HCT116 (cell line): ENCODE results near the gene RCC1. TPM values are rescaled to one million over a fixed set of nuclear protein-coding genes. Genes with fewer than 3 reads are reported as not detected.

Source experiments
- ATAC-seq: fragments of 200-7000 bp; cut with Tn5 transposase; 2 replicates; pipeline ENCODE4 v1.9.1; 2020; ENCODE audit warnings: mild to moderate bottlenecking, moderate library complexity
- BruUV-seq: library from RNA; stranded (reverse); fragments of 400-500 nt; replicated peaks from 2 replicates; lab custom pipeline; 2021; lab: Mats Ljungman, UMichigan
- CTCF ChIA-PET: fragments of 300-600 bp; sonication (Branson Sonifier 250); formaldehyde crosslinking; loops from one replicate; lab custom pipeline; 2021; ENCODE audit warnings: antibody characterized with exemption; lab: Charles Lee
- POLR2A ChIA-PET: fragments of 300-600, 350-600 bp; sonication (Branson Sonifier 250); formaldehyde crosslinking; loops from one replicate; lab custom pipeline; 2021; ENCODE audit warnings: antibody characterized with exemption; lab: Charles Lee
- RAD21 ChIA-PET, 2 experiments: fragments of 300-600 bp; sonication (Branson Sonifier 250); formaldehyde crosslinking; loops; one replicate each; lab custom pipeline; 2023; ENCODE audit warnings: low total read pairs in 2 of 2; ENCODE audit not compliant: uncharacterized antibody in 2 of 2, unreplicated experiment in 2 of 2, low non-redundant PET in 1 of 2; lab: Charles Lee
- DNase-seq: peaks from one replicate; pipeline ENCODE4 v3.0.0-alpha.2; 2010; ENCODE audit warnings: low read depth, low spot score
- H2AFZ ChIP-seq: fragments of 200-600 bp; shearing (Covaris generic), sonication (generic); 2 replicates; pipeline ENCODE4 v1.6.1; 2017; ENCODE audit warnings: low read depth, mixed run types, mixed read lengths, antibody characterized with exemption, low read length; ENCODE audit not compliant: poor library complexity, severe bottlenecking
- H3K27ac ChIP-seq: 2 replicates; pipeline ENCODE4 v1.5.1; 2012; ENCODE audit warnings: low read depth, low read length
- H3K27me3 ChIP-seq: fragments of 200-600 bp; sonication (generic); 2 replicates; pipeline ENCODE4 v1.6.1; 2016; ENCODE audit warnings: mixed run types, low read length, mixed read lengths; ENCODE audit not compliant: insufficient read depth
- H3K36me3 ChIP-seq, 2 experiments: fragments of 200-500 bp in 1 of 2; fragments of 200-600 bp in 1 of 2; sonication (Bioruptor generic) in 1 of 2; sonication (generic) in 1 of 2; 2 replicates each; pipeline versions ENCODE4 v1.5.1 to v1.6.1; 2014 to 2016; ENCODE audit warnings: low read length in 2 of 2, inconsistent platforms in 1 of 2, mixed read lengths in 1 of 2, mixed run types in 1 of 2; ENCODE audit not compliant: insufficient read depth in 2 of 2, control insufficient read depth in 1 of 2
- H3K4me1 ChIP-seq, 2 experiments: fragments of 200-600 bp in 1 of 2; sonication (generic) in 1 of 2; 2 replicates each; pipeline versions ENCODE4 v1.5.1 to v1.6.1; 2012 to 2017; ENCODE audit warnings: low read length in 2 of 2, inconsistent platforms in 1 of 2, mild to moderate bottlenecking in 1 of 2, mixed read lengths in 1 of 2, mixed run types in 1 of 2, moderate library complexity in 1 of 2; ENCODE audit not compliant: insufficient read depth in 2 of 2, control insufficient read depth in 1 of 2
- H3K4me2 ChIP-seq: fragments of 200-600 bp; sonication (generic); 2 replicates; pipeline ENCODE4 v1.6.1; 2017; ENCODE audit warnings: mixed run types, low read length, mixed read lengths
- H3K4me3 ChIP-seq, 2 experiments: fragments of 200-600 bp in 1 of 2; sonication (generic) in 1 of 2; replicated peaks in 1 of 2; 2 replicates each; pipeline ENCODE4 v1.5.1; 2011 to 2016; ENCODE audit warnings: low read length in 2 of 2, control low read depth in 1 of 2, low read depth in 1 of 2, mild to moderate bottlenecking in 1 of 2, mixed read lengths in 1 of 2, mixed run types in 1 of 2
- H3K79me2 ChIP-seq: fragments of 200-600 bp; sonication (generic); 2 replicates; pipeline ENCODE4 v1.6.1; 2017; ENCODE audit warnings: mild to moderate bottlenecking, mixed run types, low read length, moderate library complexity, mixed read lengths; ENCODE audit not compliant: insufficient read depth
- H3K9ac ChIP-seq: fragments of 200-600 bp; sonication (generic); 2 replicates; pipeline ENCODE4 v1.6.1; 2016; ENCODE audit warnings: low read length, mixed read lengths
- H3K9me2 ChIP-seq: fragments of 200-600 bp; sonication (generic), shearing (Covaris generic); 2 replicates; pipeline ENCODE4 v1.6.1; 2017; ENCODE audit warnings: mixed run types, mild to moderate bottlenecking, moderate library complexity; ENCODE audit not compliant: insufficient read depth
- H3K9me3 ChIP-seq, 2 experiments: fragments of 200-500 bp in 1 of 2; fragments of 200-600 bp in 1 of 2; sonication (Bioruptor generic) in 1 of 2; sonication (generic) in 1 of 2; 2 replicates each; pipeline ENCODE4 v1.6.1; 2014 to 2017; ENCODE audit warnings: low read length in 2 of 2, mixed read lengths in 2 of 2, inconsistent platforms in 1 of 2, low read depth in 1 of 2, mild to moderate bottlenecking in 1 of 2, mixed run types in 1 of 2, moderate library complexity in 1 of 2; ENCODE audit not compliant: control insufficient read depth in 1 of 2, insufficient read depth in 1 of 2
- H4K20me1 ChIP-seq: fragments of 200-600 bp; sonication (generic), shearing (Covaris generic); 2 replicates; pipeline ENCODE4 v1.6.1; 2017; ENCODE audit warnings: mixed run types, mild to moderate bottlenecking, moderate library complexity; ENCODE audit not compliant: insufficient read depth
- ATF3 ChIP-seq: IDR thresholded peaks from 2 replicates; pipeline ENCODE4 v1.6.1; 2012
- CBX3 ChIP-seq: IDR thresholded peaks from 2 replicates; pipeline ENCODE4 v1.6.1; 2012; ENCODE audit warnings: low read depth
- CEBPB ChIP-seq: IDR thresholded peaks from 2 replicates; pipeline ENCODE4 v1.6.1; 2012; ENCODE audit warnings: low read depth
- EGR1 ChIP-seq: IDR thresholded peaks from 2 replicates; pipeline ENCODE4 v1.6.1; 2012; ENCODE audit warnings: low read depth
- ELF1 ChIP-seq: IDR thresholded peaks from 2 replicates; pipeline ENCODE4 v1.6.1; 2012; ENCODE audit warnings: low read depth, borderline replicate concordance
- EZH2 ChIP-seq: fragments of 200-600 bp; sonication (generic); IDR thresholded peaks from 2 replicates; pipeline ENCODE4 v1.6.1; 2017; ENCODE audit warnings: antibody characterized with exemption, mixed run types
- EZH2phosphoT487 ChIP-seq: fragments of 200-600 bp; IDR thresholded peaks from 2 replicates; pipeline ENCODE4 v1.6.1; 2018; ENCODE audit warnings: antibody characterized with exemption, borderline replicate concordance
- FOSL1 ChIP-seq: IDR thresholded peaks from 2 replicates; pipeline ENCODE4 v1.6.1; 2012; ENCODE audit warnings: low read depth
- MAX ChIP-seq: IDR thresholded peaks from 2 replicates; pipeline ENCODE4 v1.6.1; 2012
- POLR2A ChIP-seq: IDR thresholded peaks from 2 replicates; pipeline ENCODE4 v1.7.0; 2011; ENCODE audit warnings: borderline replicate concordance; ENCODE audit not compliant: insufficient read depth, insufficient read length; ENCODE audit errors: extremely low read depth
- POLR2AphosphoS5 ChIP-seq: IDR thresholded peaks from 2 replicates; pipeline ENCODE4 v1.6.1; 2011; ENCODE audit warnings: mild to moderate bottlenecking, low read depth, low read length, moderate library complexity
- RAD21 ChIP-seq: IDR thresholded peaks from 2 replicates; pipeline ENCODE4 v1.6.1; 2012; ENCODE audit warnings: low read depth, mild to moderate bottlenecking
- SIN3A ChIP-seq: IDR thresholded peaks from 2 replicates; pipeline ENCODE4 v1.6.1; 2012; ENCODE audit warnings: low read depth
- SP1 ChIP-seq: IDR thresholded peaks from 2 replicates; pipeline ENCODE4 v1.6.1; 2012; ENCODE audit warnings: low read depth
- SRF ChIP-seq: IDR thresholded peaks from 2 replicates; pipeline ENCODE4 v1.6.1; 2012; ENCODE audit warnings: low read depth
- TCF7L2 ChIP-seq: IDR thresholded peaks from 2 replicates; pipeline ENCODE4 v1.7.0; 2011; ENCODE audit warnings: borderline replicate concordance, inconsistent platforms; ENCODE audit not compliant: insufficient read depth, insufficient read length; ENCODE audit errors: extremely low read depth
- YY1 ChIP-seq: IDR thresholded peaks from 2 replicates; pipeline ENCODE4 v1.6.1; 2011; ENCODE audit warnings: low read length, low read depth, moderate library complexity, mild to moderate bottlenecking; ENCODE audit not compliant: insufficient replicate concordance; ENCODE audit errors: extremely low read depth
- ZBTB33 ChIP-seq: IDR thresholded peaks from 2 replicates; pipeline ENCODE4 v1.6.1; 2011; ENCODE audit warnings: mild to moderate bottlenecking, low read length, moderate library complexity; ENCODE audit not compliant: insufficient replicate concordance; ENCODE audit errors: extremely low read depth
- intact Hi-C: fragments of 100-400 bp; cut with micrococcal nuclease; formaldehyde crosslinking; loops from 2 replicates; pipeline ENCODE4 v1.10.0; 2022
- total RNA-seq: library from RNA; stranded (reverse); gene quantifications from one replicate; pipeline ENCODE4 v1.2.1, GENCODE V29; 2021; ENCODE audit not compliant: unreplicated experiment
- TF ChIP-seq, protein P1 (sequence below): IDR thresholded peaks from 2 replicates; pipeline ENCODE4 v1.6.1; 2012; ENCODE audit warnings: low read depth

RCC1 gene
- total RNA-seq, 1 experiment from 2014 or later = 124 TPM

DNA sequence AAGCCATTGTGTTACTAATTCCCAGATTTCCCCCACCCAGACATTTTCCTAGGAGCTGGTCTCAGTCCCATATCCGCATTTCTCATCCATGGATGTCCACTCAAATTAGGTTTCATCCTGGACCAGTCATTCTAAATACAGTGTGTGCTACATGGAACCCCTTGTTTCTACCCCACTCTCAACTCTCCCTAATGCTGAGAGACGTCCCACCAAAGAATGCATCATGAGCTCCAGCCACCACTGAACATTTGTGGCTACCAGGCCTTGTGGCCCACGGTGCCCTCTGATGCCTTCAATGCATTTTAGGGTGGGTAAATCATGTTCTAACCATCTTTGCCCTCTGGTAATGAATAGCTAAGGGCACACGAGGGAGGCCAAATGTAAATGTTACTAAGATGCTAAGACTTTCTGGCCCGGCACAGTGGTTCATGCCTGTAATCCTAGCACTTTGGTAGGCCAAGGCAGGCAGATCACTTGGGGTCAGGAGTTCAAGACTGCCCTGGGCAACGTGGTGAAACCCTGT is 72.9 kb downstream of the RCC1 start:
- BruUV-seq = no TSS peak
- Histone ChIP-seq H3K9ac (peak overlapping the region; percentile 96; the same call in 1 of the 2 replicates), H3K9me2 (no peaks in the 10 kb centered on the region), H3K4me1 (peaks cover 9 to 29% of the 10 kb centered on the region in 2 experiments; a peak in 3 of 4 replicates), H3K27me3 (no peaks in the 10 kb centered on the region), H3K27ac (peak overlapping the region; percentile 93), H3K4me2 (no peak overlapping the region), H3K9me3 (no peaks in the 10 kb centered on the region), H2AFZ (no peak overlapping the region), H3K4me3 (no peak overlapping the region), H3K36me3 (peaks cover 21 to 40% of the 10 kb centered on the region in 2 experiments; a peak in 3 of 4 replicates), H3K79me2 (peaks cover 32% of the 10 kb centered on the region), H4K20me1 (peaks cover 29% of the 10 kb centered on the region; the same call in 1 of the 2 replicates)
- intact Hi-C loops = no loop called here
- POLR2A ChIA-PET = interaction anchor here (0.6 to 2.1 kb wide), 9 partner anchors 10 to 356 kb away, joined by 3 to 6 read pairs (median 3); partner anchors contain the start of genes TAF12 and TRNAU1AP
- RAD21 ChIA-PET = no interaction called here
- no peak for TF ChIP-seq EZH2
- TF ChIP-seq, protein P1, sequence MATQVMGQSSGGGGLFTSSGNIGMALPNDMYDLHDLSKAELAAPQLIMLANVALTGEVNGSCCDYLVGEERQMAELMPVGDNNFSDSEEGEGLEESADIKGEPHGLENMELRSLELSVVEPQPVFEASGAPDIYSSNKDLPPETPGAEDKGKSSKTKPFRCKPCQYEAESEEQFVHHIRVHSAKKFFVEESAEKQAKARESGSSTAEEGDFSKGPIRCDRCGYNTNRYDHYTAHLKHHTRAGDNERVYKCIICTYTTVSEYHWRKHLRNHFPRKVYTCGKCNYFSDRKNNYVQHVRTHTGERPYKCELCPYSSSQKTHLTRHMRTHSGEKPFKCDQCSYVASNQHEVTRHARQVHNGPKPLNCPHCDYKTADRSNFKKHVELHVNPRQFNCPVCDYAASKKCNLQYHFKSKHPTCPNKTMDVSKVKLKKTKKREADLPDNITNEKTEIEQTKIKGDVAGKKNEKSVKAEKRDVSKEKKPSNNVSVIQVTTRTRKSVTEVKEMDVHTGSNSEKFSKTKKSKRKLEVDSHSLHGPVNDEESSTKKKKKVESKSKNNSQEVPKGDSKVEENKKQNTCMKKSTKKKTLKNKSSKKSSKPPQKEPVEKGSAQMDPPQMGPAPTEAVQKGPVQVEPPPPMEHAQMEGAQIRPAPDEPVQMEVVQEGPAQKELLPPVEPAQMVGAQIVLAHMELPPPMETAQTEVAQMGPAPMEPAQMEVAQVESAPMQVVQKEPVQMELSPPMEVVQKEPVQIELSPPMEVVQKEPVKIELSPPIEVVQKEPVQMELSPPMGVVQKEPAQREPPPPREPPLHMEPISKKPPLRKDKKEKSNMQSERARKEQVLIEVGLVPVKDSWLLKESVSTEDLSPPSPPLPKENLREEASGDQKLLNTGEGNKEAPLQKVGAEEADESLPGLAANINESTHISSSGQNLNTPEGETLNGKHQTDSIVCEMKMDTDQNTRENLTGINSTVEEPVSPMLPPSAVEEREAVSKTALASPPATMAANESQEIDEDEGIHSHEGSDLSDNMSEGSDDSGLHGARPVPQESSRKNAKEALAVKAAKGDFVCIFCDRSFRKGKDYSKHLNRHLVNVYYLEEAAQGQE = no peak
- no peak for TF ChIP-seq CEBPB
- no peak for TF ChIP-seq ZBTB33
- no peak for TF ChIP-seq ELF1
- TF ChIP-seq EGR1 = no peak
- no peak for TF ChIP-seq CBX3
- no peak for TF ChIP-seq FOSL1
- no peak for TF ChIP-seq YY1
- TF ChIP-seq SIN3A = no peak
- no peak for TF ChIP-seq SP1
- no peak for TF ChIP-seq SRF
- TF ChIP-seq ATF3 = no peak
- TF ChIP-seq TCF7L2 = no peak
- TF ChIP-seq MAX = no peak
- TF ChIP-seq RAD21 = no peak
- TF ChIP-seq EZH2phosphoT487 = no peak
- no peak for TF ChIP-seq POLR2AphosphoS5
- TF ChIP-seq POLR2A = no peak
- DNase-seq (no peak), ATAC-seq (no peak)
- CTCF ChIA-PET = interaction anchor here (1.5 kb wide), 1 partner anchor 26 kb away, joined by 6 read pairs; the partner anchor contains the start of gene TRNAU1AP
